HCT116 (cell line): ENCODE measurements around the gene SNX1.

Experiments used
- CEBPB ChIP-seq: IDR thresholded peaks from 2 replicates; pipeline ENCODE4 v1.6.1; 2012; ENCODE audit warnings: low read depth
- EGR1 ChIP-seq: IDR thresholded peaks from 2 replicates; pipeline ENCODE4 v1.6.1; 2012; ENCODE audit warnings: low read depth
- EZH2 ChIP-seq: fragments of 200-600 bp; sonication (generic); IDR thresholded peaks from 2 replicates; pipeline ENCODE4 v1.6.1; 2017; ENCODE audit warnings: antibody characterized with exemption, mixed run types
- POLR2A ChIP-seq: IDR thresholded peaks from 2 replicates; pipeline ENCODE4 v1.7.0; 2011; ENCODE audit warnings: borderline replicate concordance; ENCODE audit not compliant: insufficient read depth, insufficient read length; ENCODE audit errors: extremely low read depth
- POLR2AphosphoS5 ChIP-seq: IDR thresholded peaks from 2 replicates; pipeline ENCODE4 v1.6.1; 2011; ENCODE audit warnings: mild to moderate bottlenecking, low read depth, low read length, moderate library complexity
- RAD21 ChIP-seq: IDR thresholded peaks from 2 replicates; pipeline ENCODE4 v1.6.1; 2012; ENCODE audit warnings: low read depth, mild to moderate bottlenecking
- SIN3A ChIP-seq: IDR thresholded peaks from 2 replicates; pipeline ENCODE4 v1.6.1; 2012; ENCODE audit warnings: low read depth
- SRF ChIP-seq: IDR thresholded peaks from 2 replicates; pipeline ENCODE4 v1.6.1; 2012; ENCODE audit warnings: low read depth
- TF ChIP-seq, protein P1 (sequence below), 3 experiments: fragments of 200-600 bp in 1 of 3; sonication (generic) in 1 of 3; IDR thresholded peaks in 2 of 3; conservative IDR thresholded peaks in 1 of 3; 2 replicates each; pipeline ENCODE4 v1.5.1; 2012 to 2017; ENCODE audit warnings: low read depth in 2 of 3, low read length in 2 of 3, antibody characterized with exemption in 1 of 3, borderline replicate concordance in 1 of 3, control low read depth in 1 of 3, mild to moderate bottlenecking in 1 of 3, mixed read lengths in 1 of 3, mixed run types in 1 of 3, moderate library complexity in 1 of 3; ENCODE audit not compliant: insufficient read depth in 1 of 3

DNA sequence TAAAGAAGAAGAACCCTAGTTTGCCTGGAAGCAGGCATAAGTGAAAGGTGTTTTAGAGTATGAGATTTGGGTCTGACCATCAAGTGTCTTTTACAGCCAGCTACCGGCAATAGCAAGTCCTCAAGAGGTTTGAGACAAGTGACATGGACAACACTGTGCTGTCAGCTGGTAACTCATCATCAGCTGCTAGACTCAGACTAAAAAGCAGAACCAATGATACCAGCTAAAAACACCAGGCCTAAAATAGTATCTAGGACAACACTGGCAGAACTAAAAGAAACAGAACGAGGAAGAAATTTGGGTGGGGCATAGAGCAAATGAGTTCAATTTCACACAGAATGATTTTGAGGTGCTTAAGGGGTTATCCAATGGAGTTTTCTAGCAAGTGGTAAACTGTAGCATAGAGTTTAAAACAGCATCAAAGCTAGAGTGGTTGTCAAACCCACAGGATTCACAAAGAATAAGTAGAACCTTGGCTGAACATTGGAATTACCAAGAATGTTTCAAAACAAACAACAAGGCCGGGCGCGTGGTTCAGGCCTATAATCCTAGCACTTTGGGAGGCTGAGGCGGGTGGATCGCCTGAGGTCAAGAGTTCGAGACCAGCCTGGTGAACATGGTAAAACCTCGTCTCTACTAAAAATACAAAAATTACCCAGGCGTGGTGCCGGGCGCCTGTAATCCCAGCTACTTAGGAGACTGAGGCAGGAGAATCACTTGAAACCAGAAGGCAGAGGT is 6.1 kb upstream of the SNX1 start:
- TF ChIP-seq, protein P1, sequence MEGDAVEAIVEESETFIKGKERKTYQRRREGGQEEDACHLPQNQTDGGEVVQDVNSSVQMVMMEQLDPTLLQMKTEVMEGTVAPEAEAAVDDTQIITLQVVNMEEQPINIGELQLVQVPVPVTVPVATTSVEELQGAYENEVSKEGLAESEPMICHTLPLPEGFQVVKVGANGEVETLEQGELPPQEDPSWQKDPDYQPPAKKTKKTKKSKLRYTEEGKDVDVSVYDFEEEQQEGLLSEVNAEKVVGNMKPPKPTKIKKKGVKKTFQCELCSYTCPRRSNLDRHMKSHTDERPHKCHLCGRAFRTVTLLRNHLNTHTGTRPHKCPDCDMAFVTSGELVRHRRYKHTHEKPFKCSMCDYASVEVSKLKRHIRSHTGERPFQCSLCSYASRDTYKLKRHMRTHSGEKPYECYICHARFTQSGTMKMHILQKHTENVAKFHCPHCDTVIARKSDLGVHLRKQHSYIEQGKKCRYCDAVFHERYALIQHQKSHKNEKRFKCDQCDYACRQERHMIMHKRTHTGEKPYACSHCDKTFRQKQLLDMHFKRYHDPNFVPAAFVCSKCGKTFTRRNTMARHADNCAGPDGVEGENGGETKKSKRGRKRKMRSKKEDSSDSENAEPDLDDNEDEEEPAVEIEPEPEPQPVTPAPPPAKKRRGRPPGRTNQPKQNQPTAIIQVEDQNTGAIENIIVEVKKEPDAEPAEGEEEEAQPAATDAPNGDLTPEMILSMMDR (IDR thresholded peaks at IDR 0.05 in 2 of 3, conservative IDR thresholded peaks at IDR 0.05 in 1 of 3; ENCODE audit: borderline replicate concordance in 1 of 3, insufficient read depth in 1 of 3, low read depth in 2 of 3, low read length in 2 of 3), result no peak
- no peak for TF ChIP-seq CEBPB
- no peak for TF ChIP-seq SRF
- no peak for TF ChIP-seq POLR2A
- TF ChIP-seq POLR2AphosphoS5, result no peak
- no peak for TF ChIP-seq RAD21
- no peak for TF ChIP-seq SIN3A
- no peak for TF ChIP-seq EGR1
- no peak for TF ChIP-seq EZH2
